ENCODE data around the gene CLDN2.

GRCh38 chrX:106905064-106905708 is 15.0 kb upstream of the CLDN2 start:
- no peak for TF ChIP-seq GATA2 (IDR thresholded peaks at IDR 0.05; ENCODE audit: low read depth, low read length)
- no peak for TF ChIP-seq GATA3 (IDR thresholded peaks at IDR 0.05; ENCODE audit: low read depth, low read length)

All from SH-SY5Y (cell line).